ENCODE data around the gene PBX2.
"Not testable (repeated sequence)": the region's sequence is repeated elsewhere in the genome, so short reads cannot be mapped to it uniquely, and the experiment has no call there.

PBX2 gene, protein sequence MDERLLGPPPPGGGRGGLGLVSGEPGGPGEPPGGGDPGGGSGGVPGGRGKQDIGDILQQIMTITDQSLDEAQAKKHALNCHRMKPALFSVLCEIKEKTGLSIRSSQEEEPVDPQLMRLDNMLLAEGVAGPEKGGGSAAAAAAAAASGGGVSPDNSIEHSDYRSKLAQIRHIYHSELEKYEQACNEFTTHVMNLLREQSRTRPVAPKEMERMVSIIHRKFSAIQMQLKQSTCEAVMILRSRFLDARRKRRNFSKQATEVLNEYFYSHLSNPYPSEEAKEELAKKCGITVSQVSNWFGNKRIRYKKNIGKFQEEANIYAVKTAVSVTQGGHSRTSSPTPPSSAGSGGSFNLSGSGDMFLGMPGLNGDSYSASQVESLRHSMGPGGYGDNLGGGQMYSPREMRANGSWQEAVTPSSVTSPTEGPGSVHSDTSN

DNA sequence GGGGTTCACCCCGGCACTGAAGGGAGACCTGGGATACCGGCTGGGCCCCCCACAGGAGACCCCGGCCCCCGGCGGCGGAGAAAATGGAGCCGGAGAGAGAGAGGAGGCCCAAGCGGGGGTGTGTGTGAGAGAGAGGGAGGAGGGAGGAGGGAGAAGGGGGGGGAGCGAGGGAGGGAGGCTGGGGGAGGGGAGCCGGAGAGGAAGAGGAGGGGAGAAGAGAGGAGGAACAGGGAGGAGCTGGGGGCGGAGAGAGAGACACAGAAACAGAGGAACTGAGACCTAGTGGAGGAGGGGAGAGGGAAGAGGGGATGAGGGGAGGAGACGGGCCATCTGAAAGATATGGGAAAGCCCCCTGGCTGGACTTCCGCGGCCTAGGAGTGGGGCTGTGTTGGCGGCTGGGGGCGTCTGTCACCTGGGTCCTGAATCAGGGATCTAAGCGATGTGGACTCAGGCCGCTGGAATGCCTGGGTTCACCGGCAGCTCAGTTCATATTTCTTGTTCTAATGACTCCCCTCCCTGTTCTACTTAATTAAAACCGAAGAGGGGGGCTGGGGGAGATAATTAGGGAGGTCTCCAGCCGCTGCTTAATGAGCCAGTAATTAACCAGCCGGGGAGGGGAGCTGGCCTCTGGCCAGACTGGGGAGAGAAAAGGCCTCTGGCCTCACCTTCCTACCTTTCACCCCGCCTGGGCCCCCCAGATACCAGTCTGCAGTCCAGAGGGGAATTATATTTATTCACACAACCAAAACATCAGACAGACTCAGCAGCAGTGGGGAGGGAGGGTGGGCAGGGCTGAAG is at the start of gene PBX2:
PBX2 (minus strand) TSS at position 149 of the 798 bp plus-strand sequence. CDS start 287 bp downstream, outside the sequence.
- peak; percentile 64 to 73 for DNase-seq (ENCODE audit: low read depth in 1 of 2, low spot score in 1 of 2)

- DNase-seq (ENCODE audit: low read depth in 1 of 2, low spot score in 1 of 2), result no peak
Observed at GRCh38 chr6:32239462-32239861, 49.5 kb upstream of the PBX2 start.

DNA sequence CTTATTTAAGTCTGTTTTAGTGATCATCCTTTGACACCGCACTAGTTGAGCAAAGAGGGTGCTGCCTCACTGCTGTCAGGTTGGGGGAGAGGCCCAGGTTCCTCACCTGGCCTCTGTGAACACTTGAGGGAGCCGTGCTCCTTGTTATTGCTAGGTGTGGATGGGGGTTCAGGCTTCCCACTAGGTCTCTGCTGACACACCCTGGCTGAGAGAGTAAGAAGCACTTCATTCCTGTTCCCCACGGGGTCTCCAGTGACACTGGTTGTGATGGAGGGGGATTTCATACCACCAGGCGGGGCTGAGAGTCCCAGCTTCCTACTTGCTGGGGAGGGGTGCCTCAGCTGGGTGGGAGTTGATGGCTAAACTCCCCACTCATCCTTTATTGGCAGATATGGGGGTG is 44.9 kb upstream of the PBX2 start:
- no peak for DNase-seq (ENCODE audit: low read depth in 1 of 2, low spot score in 1 of 2)

- DNase-seq (ENCODE audit: low read depth in 1 of 2, low spot score in 1 of 2), result no peak
Observed at GRCh38 chr6:32226434-32226833, 36.4 kb upstream of the PBX2 start.

DNA sequence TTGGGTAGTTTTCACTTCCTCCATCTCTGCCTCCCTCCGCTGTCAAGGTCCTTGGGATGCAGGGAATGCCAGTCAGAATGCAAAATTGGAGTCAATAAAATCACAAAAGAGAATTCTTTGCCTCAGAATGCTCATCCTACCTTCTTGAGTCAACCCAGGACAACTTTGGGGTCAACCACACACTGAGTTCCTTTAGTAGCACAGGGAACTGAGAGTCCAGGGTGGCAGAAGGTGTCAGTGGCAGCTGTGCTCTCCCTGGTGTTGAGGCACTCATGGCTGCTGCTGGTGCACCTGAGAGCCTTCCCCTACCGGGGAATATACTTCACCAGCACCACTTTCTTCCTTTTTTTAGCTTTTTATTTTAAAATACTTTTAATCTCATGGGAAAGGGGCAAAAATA is 34.7 kb upstream of the PBX2 start:
- DNase-seq (ENCODE audit: low read depth in 1 of 2, low spot score in 1 of 2), result no peak

GRCh38 chr6:32223258-32224235 is 33.5 kb upstream of the PBX2 start, which contains the start of gene NOTCH4:
Gene NOTCH4 (minus strand): TSS chr6:32224067. CDS start chr6:32223928, 139 bp downstream.
- no peak for DNase-seq (ENCODE audit: low read depth in 1 of 2, low spot score in 1 of 2)

DNA sequence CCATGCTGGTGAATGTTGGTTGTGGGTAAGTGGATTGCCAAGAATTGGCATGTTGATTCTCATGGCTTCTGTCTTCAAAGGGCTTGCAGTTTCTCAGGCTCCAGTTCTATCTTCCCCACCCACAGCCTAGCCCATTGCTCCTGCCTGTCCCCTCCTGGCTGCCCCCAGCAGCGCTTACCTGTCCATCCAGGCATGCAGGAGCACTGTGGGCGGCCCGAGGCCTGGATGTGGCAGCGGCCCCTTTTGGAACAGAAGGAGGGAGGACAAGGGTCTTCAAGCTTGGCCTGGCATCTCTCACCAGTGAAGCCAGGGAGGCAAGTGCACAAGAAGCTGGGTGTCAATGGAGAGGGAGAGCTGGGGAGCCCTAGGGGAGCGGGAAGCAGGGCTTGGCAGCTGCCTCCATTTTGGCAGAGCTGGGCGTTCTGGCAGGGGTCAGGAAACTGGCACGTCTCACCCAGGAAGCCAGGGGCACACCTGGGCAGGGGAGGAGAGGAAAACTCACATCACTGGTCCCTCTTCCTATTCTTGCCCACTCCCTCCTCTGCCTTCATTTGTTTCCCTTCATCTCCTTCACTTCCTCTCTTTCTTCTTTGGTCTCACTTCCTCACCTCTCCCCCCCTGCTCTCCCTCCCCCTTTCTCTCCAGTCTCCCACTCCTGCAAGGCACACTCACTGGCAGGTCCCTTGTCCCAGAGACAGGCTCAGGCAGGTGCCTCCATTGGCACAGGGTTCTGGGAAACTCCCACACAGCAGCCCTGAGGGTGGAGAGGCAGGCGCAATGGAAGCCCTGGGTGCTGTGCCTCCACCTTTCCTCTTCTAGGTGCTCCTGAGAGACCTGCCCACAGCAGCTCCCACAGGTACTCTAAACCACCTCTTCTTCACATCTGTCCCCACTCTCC is 32.6 kb upstream of the PBX2 start:
- DNase-seq (ENCODE audit: low read depth in 1 of 2, low spot score in 1 of 2), result no peak

- no peak for DNase-seq (ENCODE audit: low read depth in 1 of 2, low spot score in 1 of 2)
Observed at GRCh38 chr6:32220021-32220420, 30.0 kb upstream of the PBX2 start.

DNA sequence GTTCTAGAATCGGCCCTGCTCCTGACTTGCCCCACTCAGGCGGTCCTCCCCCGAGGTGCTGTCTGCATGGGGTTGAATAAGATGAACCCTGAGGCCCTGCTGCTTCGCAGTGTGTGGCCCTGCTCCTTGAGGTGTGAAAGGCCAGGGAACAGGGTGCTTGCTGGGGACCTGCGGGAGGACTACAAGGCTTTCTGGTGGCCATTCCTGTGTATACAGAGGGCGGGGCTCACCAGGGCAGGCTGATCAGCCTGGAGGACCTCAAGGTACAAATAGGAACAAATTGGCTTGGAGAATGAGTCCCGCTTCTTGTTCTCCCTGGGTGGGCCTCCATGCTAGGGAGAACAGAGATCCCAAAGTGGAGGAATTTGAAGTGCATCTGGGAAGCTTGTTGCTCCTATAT is 28.2 kb upstream of the PBX2 start:
- no peak for DNase-seq (ENCODE audit: low read depth in 1 of 2, low spot score in 1 of 2)

DNA sequence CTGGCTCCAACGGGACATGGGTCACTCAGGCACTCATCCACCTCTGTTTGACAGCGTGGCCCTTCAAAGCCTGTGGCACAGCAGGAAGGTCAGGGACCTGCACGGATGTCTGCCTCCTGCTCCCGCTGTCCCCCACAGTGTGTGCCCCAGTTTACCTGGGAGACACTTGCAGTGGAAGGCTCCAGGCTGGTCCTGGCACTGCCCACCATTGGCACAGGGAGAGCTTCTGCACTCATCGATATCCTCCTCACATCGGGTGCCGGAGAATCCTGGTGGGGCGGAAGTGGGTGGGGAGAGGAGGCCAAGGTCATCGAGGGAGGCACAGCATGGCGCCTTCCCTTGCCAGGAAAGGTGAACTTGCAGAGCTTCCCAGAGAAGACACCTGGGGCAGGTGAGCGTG is 27.0 kb upstream of the PBX2 start:
- no peak for DNase-seq (ENCODE audit: low read depth in 1 of 2, low spot score in 1 of 2)

DNA sequence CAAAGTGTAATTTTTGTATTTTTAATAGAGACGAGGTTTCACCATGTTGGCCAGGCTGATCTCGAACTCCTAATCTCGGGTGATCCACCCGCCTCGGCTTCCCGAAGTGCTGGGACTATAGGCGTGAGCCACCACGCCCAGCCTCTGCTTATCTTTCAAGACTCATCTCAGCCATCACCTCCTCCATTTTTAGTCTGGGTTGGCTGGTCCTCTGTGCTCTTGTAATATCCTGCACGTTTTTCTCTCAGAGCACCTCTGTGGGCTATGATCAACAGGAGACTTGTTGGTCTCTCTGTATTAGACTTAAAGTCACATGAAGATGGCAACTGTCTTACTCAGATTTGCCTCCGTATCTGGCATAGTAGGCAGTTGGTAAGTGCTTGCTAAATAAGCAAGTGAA is 26.3 kb upstream of the PBX2 start:
- DNase-seq (ENCODE audit: low read depth in 1 of 2, low spot score in 1 of 2), result no peak

DNA sequence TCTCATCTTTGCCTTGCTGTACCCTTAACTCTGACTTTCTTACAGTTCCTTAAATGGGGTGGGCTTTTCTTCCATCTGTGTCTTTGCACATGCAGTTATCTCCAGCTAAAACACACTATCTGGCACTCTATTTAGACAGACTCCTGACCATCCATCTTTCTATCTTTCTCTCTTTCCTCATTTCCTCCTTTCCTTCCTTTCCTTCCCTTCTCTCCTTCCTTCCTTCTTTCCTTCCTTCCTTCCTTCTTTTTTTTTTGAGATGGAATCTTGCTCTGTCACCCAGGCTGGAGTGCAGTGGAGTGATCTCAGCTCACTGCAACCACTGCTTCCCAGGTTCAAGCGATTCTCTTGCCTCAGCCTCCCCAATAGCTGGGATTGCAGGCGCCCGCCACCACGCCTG is 25.6 kb upstream of the PBX2 start:
- no peak for DNase-seq (ENCODE audit: low read depth in 1 of 2, low spot score in 1 of 2)

DNA sequence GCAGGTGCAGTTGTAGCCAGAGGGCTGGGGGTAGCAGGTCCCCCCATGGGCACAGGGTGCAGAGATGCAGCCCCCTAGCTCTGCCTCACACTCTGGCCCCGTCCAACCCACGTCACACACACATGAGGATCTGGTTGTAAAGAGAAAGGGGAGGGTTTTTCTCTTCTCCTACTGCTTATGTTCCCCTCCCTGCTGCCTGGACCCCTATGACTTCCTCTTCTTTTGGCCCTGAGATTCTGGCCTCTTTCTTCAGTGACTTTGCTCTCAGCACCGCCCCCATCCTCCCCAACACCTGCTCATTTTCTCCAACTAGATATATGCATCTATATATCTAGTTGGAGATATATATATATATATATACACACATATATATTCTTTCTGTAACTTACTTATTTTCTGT is 24.1 kb upstream of the PBX2 start:
- DNase-seq (ENCODE audit: low read depth in 1 of 2, low spot score in 1 of 2), result no peak

GRCh38 chr6:32213649-32214048 is 23.6 kb upstream of the PBX2 start:
- DNase-seq (ENCODE audit: low read depth in 1 of 2, low spot score in 1 of 2), result no peak

DNA sequence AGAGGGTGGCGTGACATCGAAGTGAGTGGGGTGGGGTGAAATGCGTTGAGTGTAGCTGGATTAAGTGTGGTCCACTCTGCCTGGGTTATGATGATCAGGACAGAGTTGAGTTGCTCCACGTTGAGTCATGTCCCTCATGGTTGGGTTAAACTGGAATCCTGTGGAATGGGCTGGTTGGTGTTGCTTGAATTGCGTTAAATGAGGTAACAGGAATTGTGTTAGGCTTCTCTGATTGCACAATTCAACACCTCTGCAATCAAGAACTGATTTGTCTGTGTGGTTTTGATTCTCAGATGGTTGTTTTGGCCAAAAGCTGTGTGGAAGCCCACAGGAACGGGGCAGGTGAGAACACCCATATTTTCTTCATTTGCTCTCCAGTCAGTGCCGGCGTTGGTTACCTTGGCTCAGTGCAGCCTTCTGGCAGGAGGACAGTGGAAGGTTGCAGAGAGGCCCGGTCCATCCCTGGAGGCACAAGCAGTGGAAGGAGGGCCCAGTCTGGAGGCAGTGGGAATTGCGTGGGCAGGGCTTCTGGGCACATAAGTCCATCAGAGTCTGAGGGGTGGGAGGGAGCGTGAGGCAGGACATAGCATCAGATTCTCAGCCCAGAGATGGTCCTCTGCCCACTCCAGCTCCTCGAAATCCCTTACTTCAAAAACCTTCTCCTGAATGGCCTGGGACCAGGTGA is 22.2 kb upstream of the PBX2 start:
- no peak for DNase-seq (ENCODE audit: low read depth in 1 of 2, low spot score in 1 of 2)

DNA sequence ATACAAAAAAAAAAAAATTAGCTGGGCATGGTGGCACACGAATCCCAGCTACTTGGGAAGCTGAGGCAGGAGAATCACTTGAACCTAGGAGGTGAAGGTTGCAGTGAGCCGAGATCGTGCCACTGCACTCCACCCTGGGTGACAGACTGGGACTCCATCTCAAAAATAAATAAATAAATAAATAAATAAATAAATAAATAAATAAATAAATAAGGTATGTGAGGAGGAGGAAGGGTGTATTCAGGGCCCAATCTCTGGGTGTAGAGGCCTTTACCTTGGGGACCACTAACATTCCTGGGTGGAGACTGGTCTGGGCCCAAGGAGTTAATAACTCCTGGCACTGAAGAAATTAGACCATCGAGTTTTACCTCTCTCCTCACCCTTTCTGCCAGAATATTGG is 21.4 kb upstream of the PBX2 start:
- not testable (repeated sequence) for DNase-seq (ENCODE audit: low read depth in 1 of 2, low spot score in 1 of 2)

DNA sequence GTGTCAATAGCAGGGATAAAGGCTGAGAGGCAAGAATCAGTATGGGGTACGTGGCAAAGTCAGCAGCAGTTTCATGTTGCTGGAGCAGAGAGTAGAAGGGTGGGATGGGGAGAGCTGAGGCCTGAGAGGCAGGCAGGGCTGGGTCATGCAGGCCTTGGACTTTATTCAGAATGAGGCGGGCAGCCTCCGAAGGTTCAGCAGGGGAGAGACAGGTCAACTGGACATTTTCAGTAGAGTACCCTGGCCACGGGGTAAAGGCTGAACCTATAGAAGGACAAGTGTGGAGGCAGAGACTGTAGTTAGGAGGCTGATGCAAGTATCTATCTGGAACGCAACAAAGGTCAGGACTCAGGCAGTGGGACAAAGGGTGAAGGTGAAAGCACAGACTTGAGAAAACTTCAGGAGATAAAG is 20.2 kb upstream of the PBX2 start:
- no peak for DNase-seq (ENCODE audit: low read depth in 1 of 2, low spot score in 1 of 2)

- DNase-seq (ENCODE audit: low read depth in 1 of 2, low spot score in 1 of 2), result no peak
Observed at GRCh38 chr6:32208996-32209395, 19.0 kb upstream of the PBX2 start.

GRCh38 chr6:32204268-32204715 is 14.3 kb upstream of the PBX2 start:
- DNase-seq (ENCODE audit: low read depth in 1 of 2, low spot score in 1 of 2), result no peak
